ENCODE results near the gene LMBRD1.

GRCh38 chr6:69761853-69762252, 35.0 kb downstream of the LMBRD1 start:
- no peak for TF ChIP-seq CTCF (IDR thresholded peaks at IDR 0.05 in 4 of 5, conservative IDR thresholded peaks at IDR 0.05 in 1 of 5)
- no peak for TF ChIP-seq POLR2A (IDR thresholded peaks at IDR 0.05)
